Measurements from ENCODE around the gene BICDL2.
"Not testable (repeated sequence)": the region's sequence is repeated elsewhere in the genome, so short reads cannot be mapped to it uniquely, and the experiment has no call there.

The BICDL2 gene

GRCh38 chr16:3063625-3064386, 27.1 kb upstream of the BICDL2 start:
- no peak for DNase-seq

- DNase-seq, result no peak
Measured at GRCh38 chr16:3062553-3062952, 25.8 kb upstream of the BICDL2 start.

GRCh38 chr16:3060339-3061127, 23.8 kb upstream of the BICDL2 start:
- no peak for DNase-seq

- DNase-seq, result no peak
Measured at GRCh38 chr16:3059723-3060242, 23.0 kb upstream of the BICDL2 start.

- peak; percentile 94 for DNase-seq
Measured at GRCh38 chr16:3059041-3059722, 22.4 kb upstream of the BICDL2 start.

- DNase-seq, result peak; percentile 58
Measured at GRCh38 chr16:3058139-3059030, 21.6 kb upstream of the BICDL2 start.

- no peak for DNase-seq
Measured at GRCh38 chr16:3057181-3058138, 20.7 kb upstream of the BICDL2 start.

- DNase-seq, result no peak
Measured at GRCh38 chr16:3056336-3057180, 19.8 kb upstream of the BICDL2 start.

- DNase-seq, result not testable (repeated sequence)
Measured at GRCh38 chr16:3055734-3056115, 19.0 kb upstream of the BICDL2 start.

- no peak for DNase-seq
Measured at GRCh38 chr16:3054965-3055733, 18.4 kb upstream of the BICDL2 start.

GRCh38 chr16:3053330-3053710, 16.6 kb upstream of the BICDL2 start:
- DNase-seq, result not testable (repeated sequence)

- DNase-seq, result not testable (repeated sequence)
Measured at GRCh38 chr16:3052571-3053329, 16.0 kb upstream of the BICDL2 start.

GRCh38 chr16:3051494-3051893, 14.8 kb upstream of the BICDL2 start:
- no peak for DNase-seq

GRCh38 chr16:3051009-3051408, 14.3 kb upstream of the BICDL2 start:
- DNase-seq, result no peak

- DNase-seq, result no peak
Measured at GRCh38 chr16:3050487-3050886, 13.7 kb upstream of the BICDL2 start.

- DNase-seq, result no peak
Measured at GRCh38 chr16:3049921-3050481, 13.3 kb upstream of the BICDL2 start.

GRCh38 chr16:3047387-3047720, 10.6 kb upstream of the BICDL2 start:
- DNase-seq, result no peak

GRCh38 chr16:3046641-3047386, 10.1 kb upstream of the BICDL2 start:
- peak; percentile 25 for DNase-seq
